SK-N-SH treated with all-trans-retinoic acid at 6 μM for 48 hours (cell line): ENCODE data around the gene ATP6V0D1.

Source experiments
- ATAC-seq: fragments of 200-7000 bp; cut with Tn5 transposase; 3 replicates; pipeline ENCODE4 v1.9.1; 2020; ENCODE audit warnings: mild to moderate bottlenecking, moderate library complexity
- ARNTL ChIP-seq: fragments of 450-650 bp; formaldehyde crosslinking; IDR thresholded peaks from 2 replicates; pipeline ENCODE4 v1.5.0; 2020; ENCODE audit warnings: low read depth, mild to moderate bottlenecking, moderate library complexity, borderline replicate concordance
- BACH2 ChIP-seq: fragments of 250-450 bp; sonication (Bioruptor Pico); IDR thresholded peaks from 2 replicates; pipeline ENCODE4 v1.9.0; 2021; ENCODE audit warnings: mild to moderate bottlenecking, borderline replicate concordance
- CSDC2 ChIP-seq: fragments of 250-450 bp; sonication (Bioruptor Pico); IDR thresholded peaks from 2 replicates; pipeline ENCODE4 v1.5.0; 2020; ENCODE audit warnings: mild to moderate bottlenecking, moderate library complexity
- ESRRG ChIP-seq: fragments of 250-450 bp; sonication (Bioruptor Pico); IDR thresholded peaks from 2 replicates; pipeline ENCODE4 v1.6.1; 2021; ENCODE audit warnings: mild to moderate bottlenecking
- GLIS3 ChIP-seq: fragments of 250-450 bp; sonication (Bioruptor Pico); IDR thresholded peaks from 2 replicates; pipeline ENCODE4 v1.5.0; 2020; ENCODE audit warnings: mild to moderate bottlenecking, moderate library complexity
- ISL1 ChIP-seq: fragments of 250-450 bp; sonication (Bioruptor Pico); IDR thresholded peaks from 2 replicates; pipeline ENCODE4 v2.1.2; 2022; ENCODE audit warnings: mild to moderate bottlenecking, moderate library complexity
- RARB ChIP-seq: fragments of 250-450 bp; sonication (Bioruptor Pico); IDR thresholded peaks from 2 replicates; pipeline ENCODE4 v1.8.0; 2021; ENCODE audit warnings: mild to moderate bottlenecking, moderate library complexity
- SNAI2 ChIP-seq: fragments of 250-450 bp; sonication (Bioruptor Pico); IDR thresholded peaks from 2 replicates; pipeline ENCODE4 v1.5.0; 2020; ENCODE audit warnings: mild to moderate bottlenecking, moderate library complexity
- TCF4 ChIP-seq: fragments of 250-450 bp; sonication (Bioruptor Pico); IDR thresholded peaks from 2 replicates; pipeline ENCODE4 v1.8.0; 2021; ENCODE audit warnings: mild to moderate bottlenecking, moderate library complexity, borderline replicate concordance
- TOX ChIP-seq: fragments of 250-450 bp; sonication (Bioruptor Pico); IDR thresholded peaks from 2 replicates; pipeline ENCODE4 v1.8.0; 2021; ENCODE audit warnings: mild to moderate bottlenecking, moderate library complexity, borderline replicate concordance
- ZFP3 ChIP-seq: fragments of 250-450 bp; sonication (Bioruptor Pico); IDR thresholded peaks from 2 replicates; pipeline ENCODE4 v1.5.0; 2020; ENCODE audit warnings: mild to moderate bottlenecking, moderate library complexity
- ZNF70 ChIP-seq: fragments of 450-650 bp; formaldehyde crosslinking; IDR thresholded peaks from 2 replicates; pipeline ENCODE4 v1.5.0; 2020; ENCODE audit warnings: mild to moderate bottlenecking, moderate library complexity
- TF ChIP-seq, protein P1 (sequence below): fragments of 250-450 bp; sonication (Bioruptor Pico); IDR thresholded peaks from 2 replicates; pipeline ENCODE4 v1.8.0; 2021; ENCODE audit warnings: low read depth, mild to moderate bottlenecking, moderate library complexity, borderline replicate concordance
- TF ChIP-seq, protein P2 (sequence below): fragments of 250-450 bp; sonication (Bioruptor Pico); IDR thresholded peaks from 2 replicates; pipeline ENCODE4 v1.5.1; 2020; ENCODE audit warnings: low read depth, mild to moderate bottlenecking, moderate library complexity
- TF ChIP-seq, protein P3 (sequence below): fragments of 250-450 bp; sonication (Bioruptor Pico); IDR thresholded peaks from 2 replicates; pipeline ENCODE4 v1.5.1; 2021; ENCODE audit warnings: mild to moderate bottlenecking, moderate library complexity
- TF ChIP-seq, protein P4 (sequence below): fragments of 250-450 bp; sonication (Bioruptor Pico); IDR thresholded peaks from 2 replicates; pipeline ENCODE4 v1.8.0; 2020; ENCODE audit warnings: mild to moderate bottlenecking, moderate library complexity, borderline replicate concordance

Gene ATP6V0D1

DNA sequence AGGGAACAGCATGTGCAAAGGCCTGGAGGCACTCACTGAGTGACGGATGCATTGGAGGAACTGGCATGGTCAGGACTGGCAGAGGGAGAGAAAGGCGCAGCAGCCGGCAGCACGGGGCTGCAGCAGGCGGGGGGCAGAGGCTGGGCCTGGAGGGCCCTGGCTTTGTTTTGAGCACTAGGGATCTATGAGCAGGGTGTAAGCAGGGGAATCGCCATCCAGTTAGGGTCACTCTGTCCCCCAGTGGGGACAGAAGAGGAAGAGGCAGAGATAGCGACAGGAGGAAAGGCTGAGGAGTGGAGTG, 35.9 kb downstream of the ATP6V0D1 start (continued):
- TF ChIP-seq CSDC2 (CRISPR knock-in tag) (no peak), ARNTL (CRISPR knock-in tag) (no peak), SNAI2 (CRISPR knock-in tag) (no peak)
- TF ChIP-seq, protein P1, sequence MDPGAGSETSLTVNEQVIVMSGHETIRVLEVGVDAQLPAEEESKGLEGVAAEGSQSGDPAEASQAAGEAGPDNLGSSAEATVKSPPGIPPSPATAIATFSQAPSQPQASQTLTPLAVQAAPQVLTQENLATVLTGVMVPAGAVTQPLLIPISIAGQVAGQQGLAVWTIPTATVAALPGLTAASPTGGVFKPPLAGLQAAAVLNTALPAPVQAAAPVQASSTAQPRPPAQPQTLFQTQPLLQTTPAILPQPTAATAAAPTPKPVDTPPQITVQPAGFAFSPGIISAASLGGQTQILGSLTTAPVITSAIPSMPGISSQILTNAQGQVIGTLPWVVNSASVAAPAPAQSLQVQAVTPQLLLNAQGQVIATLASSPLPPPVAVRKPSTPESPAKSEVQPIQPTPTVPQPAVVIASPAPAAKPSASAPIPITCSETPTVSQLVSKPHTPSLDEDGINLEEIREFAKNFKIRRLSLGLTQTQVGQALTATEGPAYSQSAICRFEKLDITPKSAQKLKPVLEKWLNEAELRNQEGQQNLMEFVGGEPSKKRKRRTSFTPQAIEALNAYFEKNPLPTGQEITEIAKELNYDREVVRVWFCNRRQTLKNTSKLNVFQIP (CRISPR knock-in tag): no peak

DNA sequence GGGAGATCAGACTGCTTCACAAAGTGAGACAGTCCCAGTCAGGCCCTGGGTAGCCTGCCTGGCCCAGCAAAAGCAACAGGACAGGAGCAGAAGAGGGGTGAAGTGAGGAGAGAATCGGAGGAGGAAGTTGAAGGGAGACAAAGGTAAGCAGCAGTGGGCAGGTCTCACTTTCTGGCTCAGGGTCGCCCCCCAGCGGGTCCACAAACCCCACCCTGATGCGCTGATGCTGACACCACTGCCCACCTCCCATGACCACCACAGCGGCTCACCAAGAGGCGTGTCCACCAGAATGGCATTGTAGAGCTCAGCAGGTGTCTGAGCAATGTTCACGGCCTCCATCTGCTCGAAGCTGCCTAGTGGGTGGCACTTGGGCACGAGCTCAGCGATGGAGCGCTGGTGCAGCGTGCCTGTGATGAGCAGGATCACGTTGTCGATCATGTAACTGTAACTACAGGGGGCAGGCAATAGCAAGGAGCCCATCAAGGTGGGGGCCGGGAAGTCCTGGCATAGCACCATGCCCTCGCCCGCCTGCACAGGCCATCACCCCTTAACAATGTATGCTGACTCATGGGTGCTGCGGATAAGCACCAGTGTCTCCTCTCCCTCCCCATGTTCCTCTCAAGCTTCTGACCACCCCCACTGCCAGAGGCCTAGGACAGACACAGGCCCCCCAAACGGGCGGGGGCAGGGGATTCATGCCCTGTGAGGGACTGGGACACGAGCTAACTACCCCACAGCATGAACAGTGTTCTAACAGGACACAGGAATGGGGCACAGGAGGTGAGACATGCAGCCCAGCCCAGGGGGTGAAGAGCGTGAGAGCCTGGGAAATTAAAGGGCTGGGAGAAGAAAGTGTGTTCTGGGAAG, 36.5 kb downstream of the ATP6V0D1 start:
- no peak for ATAC-seq
- TF ChIP-seq ZFP3 (CRISPR knock-in tag): no peak
- TF ChIP-seq ISL1 (CRISPR knock-in tag): no peak
- TF ChIP-seq ESRRG (CRISPR knock-in tag): no peak
- TF ChIP-seq TOX: no peak
- TF ChIP-seq TCF4 (CRISPR knock-in tag): no peak
- TF ChIP-seq, protein P2, sequence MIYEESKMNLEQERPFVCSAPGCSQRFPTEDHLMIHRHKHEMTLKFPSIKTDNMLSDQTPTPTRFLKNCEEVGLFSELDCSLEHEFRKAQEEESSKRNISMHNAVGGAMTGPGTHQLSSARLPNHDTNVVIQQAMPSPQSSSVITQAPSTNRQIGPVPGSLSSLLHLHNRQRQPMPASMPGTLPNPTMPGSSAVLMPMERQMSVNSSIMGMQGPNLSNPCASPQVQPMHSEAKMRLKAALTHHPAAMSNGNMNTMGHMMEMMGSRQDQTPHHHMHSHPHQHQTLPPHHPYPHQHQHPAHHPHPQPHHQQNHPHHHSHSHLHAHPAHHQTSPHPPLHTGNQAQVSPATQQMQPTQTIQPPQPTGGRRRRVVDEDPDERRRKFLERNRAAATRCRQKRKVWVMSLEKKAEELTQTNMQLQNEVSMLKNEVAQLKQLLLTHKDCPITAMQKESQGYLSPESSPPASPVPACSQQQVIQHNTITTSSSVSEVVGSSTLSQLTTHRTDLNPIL (CRISPR knock-in tag): no peak

DNA sequence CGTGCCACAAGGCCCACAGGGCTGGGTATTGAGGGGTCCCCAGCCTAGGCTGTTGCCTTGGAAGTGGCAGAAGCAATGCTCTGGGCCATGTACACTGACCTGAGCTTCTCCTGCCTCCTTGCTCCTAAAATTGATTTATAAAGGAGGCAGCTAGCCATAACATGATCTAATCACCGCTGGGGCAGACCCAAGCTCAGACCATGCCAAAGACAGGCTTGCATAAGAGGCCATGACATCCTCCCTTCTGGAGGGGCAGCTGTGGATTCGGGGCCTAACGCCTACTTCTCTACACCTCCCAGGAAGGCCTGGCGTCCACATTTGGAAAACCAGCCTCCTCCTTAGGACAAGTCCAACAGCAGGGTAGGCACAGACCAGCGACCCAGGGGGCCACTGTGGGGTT, 37.7 kb downstream of the ATP6V0D1 start:
- no peak for ATAC-seq
- no peak for TF ChIP-seq ZFP3 (CRISPR knock-in tag)
- TF ChIP-seq TCF4 (CRISPR knock-in tag): no peak
- TF ChIP-seq, protein P2 (CRISPR knock-in tag): no peak
- TF ChIP-seq, protein P3, sequence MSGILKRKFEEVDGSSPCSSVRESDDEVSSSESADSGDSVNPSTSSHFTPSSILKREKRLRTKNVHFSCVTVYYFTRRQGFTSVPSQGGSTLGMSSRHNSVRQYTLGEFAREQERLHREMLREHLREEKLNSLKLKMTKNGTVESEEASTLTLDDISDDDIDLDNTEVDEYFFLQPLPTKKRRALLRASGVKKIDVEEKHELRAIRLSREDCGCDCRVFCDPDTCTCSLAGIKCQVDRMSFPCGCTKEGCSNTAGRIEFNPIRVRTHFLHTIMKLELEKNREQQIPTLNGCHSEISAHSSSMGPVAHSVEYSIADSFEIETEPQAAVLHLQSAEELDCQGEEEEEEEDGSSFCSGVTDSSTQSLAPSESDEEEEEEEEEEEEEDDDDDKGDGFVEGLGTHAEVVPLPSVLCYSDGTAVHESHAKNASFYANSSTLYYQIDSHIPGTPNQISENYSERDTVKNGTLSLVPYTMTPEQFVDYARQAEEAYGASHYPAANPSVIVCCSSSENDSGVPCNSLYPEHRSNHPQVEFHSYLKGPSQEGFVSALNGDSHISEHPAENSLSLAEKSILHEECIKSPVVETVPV (CRISPR knock-in tag): no peak
- TF ChIP-seq, protein P1 (CRISPR knock-in tag): no peak
- TF ChIP-seq ARNTL (CRISPR knock-in tag): no peak
- TF ChIP-seq, protein P4, sequence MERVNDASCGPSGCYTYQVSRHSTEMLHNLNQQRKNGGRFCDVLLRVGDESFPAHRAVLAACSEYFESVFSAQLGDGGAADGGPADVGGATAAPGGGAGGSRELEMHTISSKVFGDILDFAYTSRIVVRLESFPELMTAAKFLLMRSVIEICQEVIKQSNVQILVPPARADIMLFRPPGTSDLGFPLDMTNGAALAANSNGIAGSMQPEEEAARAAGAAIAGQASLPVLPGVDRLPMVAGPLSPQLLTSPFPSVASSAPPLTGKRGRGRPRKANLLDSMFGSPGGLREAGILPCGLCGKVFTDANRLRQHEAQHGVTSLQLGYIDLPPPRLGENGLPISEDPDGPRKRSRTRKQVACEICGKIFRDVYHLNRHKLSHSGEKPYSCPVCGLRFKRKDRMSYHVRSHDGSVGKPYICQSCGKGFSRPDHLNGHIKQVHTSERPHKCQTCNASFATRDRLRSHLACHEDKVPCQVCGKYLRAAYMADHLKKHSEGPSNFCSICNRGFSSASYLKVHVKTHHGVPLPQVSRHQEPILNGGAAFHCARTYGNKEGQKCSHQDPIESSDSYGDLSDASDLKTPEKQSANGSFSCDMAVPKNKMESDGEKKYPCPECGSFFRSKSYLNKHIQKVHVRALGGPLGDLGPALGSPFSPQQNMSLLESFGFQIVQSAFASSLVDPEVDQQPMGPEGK (CRISPR knock-in tag): no peak
- TF ChIP-seq BACH2 (CRISPR knock-in tag): no peak
- no peak for TF ChIP-seq TOX
- TF ChIP-seq ESRRG (CRISPR knock-in tag): no peak
- no peak for TF ChIP-seq GLIS3 (CRISPR knock-in tag)
- no peak for TF ChIP-seq ZNF70 (CRISPR knock-in tag)
- TF ChIP-seq RARB (CRISPR knock-in tag): no peak
- no peak for TF ChIP-seq ISL1 (CRISPR knock-in tag)
- TF ChIP-seq, all 23 proteins: peak for 0
